Cerebellar nuclear complex (tissue), 1 donor: ENCODE results near the gene OGFR.

Source experiments
- DNase-seq, 2 experiments: peaks; one replicate each; lab custom pipeline; 2025; lab: John Stamatoyannopoulos, UW

OGFR gene

GRCh38 chr20:62860391-62860923, 55.8 kb downstream of the OGFR start:
- no peak for DNase-seq

GRCh38 chr20:62860924-62861691, 56.5 kb downstream of the OGFR start:
- DNase-seq, result no peak

- peak in 1 of 2 experiments; percentile 24 for DNase-seq
Observed at GRCh38 chr20:62861726-62862336, 57.2 kb downstream of the OGFR start, which contains the start of gene TCFL5. Gene TCFL5, minus strand, starts transcription at chr20:62861822. Its CDS starts 152 bp downstream, at chr20:62861670.
